GM18499 (cell line): ENCODE data around the gene CARD10.
A peak's percentile ranks its signal among the peaks of the same experiment; 100 is the strongest.
"Not testable (repeated sequence)": the region's sequence is repeated elsewhere in the genome, so short reads cannot be mapped to it uniquely, and the experiment has no call there.

Experiments
- ATAC-seq: cut with Tn5 transposase; IDR thresholded peaks from one replicate; pipeline ENCODE4 v1.9.1; 2021; ENCODE audit warnings: moderate number of reproducible peaks; ENCODE audit not compliant: insufficient read depth, unreplicated experiment

The CARD10 gene

GRCh38 chr22:37557321-37558001, 38.2 kb upstream of the CARD10 start:
- ATAC-seq = no peak

DNA sequence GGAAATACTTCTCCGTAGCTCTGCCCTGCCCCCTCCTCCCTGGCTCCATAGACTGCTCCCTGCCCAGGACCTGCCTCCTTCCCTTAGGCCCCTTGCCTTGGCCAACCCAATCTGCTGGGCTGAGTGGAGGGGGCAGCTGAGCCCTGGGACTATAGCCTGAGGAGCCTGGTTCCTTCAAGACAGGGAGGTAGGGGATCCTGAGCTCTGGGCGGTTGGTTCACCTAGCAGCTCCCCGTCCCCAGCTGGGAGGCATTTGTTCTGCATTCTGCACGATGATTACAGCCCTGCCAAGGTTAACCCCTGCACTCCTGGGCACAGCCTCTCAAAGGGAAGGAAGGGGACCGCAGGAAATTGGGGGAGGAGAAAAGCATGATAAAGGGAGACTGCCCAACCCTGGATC, 37.5 kb upstream of the CARD10 start:
- no peak for ATAC-seq

DNA sequence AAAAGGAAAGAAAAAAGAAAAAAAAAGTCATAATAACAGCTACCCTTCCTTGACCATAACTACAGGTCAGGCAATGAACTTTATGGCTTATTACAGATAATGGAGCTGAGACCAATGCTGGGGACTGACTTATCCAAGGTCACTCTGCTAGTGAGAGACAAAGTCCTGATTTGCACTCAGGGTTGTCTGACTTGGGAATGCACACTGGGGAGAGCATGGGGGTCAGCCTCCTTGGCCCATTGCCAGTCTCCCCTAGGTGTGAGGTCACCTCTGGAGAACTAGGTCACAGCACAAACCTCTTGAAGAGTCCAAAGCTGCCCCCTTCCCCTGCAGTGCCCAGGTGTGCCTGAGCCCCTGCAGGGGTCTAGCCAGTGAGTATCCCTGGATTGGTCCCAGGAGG, 35.8 kb upstream of the CARD10 start:
- no peak for ATAC-seq

DNA sequence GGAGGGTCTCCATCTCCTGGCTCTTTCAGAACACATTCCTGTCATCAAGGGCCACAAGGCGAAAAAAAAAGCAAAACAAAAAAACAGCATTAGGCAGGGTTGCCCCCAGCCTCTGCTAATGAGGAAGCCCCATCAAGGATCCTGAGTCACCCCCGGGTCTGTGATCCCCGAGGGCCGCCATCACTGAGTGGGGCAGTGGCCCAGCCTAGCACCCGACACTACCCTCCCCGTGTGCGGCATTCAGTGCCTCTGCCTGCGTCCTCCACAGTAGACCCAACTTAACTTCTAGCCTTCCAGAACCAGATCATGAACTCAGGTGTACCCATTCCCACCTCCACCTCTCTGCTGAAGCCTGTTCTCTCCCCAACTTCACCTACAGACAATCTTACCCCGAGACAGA, 34.5 kb upstream of the CARD10 start:
- no peak for ATAC-seq

DNA sequence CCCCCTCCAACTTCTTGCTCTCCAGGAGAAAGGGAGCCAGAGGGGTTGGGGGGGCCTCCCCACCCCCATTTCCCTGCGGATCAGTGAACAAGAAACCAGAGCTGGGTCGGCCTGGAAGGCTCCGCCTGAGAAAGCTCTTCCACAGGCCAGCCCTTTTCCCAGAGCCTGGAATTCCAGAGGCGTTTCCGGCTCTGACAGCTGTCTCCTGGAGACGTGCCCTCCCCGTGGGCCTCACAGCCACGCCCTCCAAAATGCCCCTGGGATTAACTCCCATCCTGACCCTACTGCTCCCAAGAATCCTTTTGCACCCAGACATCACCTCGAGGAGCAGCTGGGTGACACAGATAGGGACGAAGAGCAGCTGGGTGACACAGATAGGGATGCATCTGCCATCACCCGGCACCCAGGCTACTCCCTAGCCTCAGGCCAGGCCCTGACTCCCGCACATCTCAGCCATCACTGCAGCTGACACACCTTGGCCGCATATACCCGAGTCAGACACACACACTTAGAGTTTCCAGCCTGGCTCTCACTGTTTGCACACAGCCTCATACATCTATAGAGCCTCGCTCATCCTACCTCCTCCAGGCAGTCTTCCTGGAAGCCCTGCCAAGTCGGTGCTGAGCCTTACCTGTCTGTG, 33.4 kb upstream of the CARD10 start:
- no peak for ATAC-seq

- ATAC-seq = no peak
Measured at GRCh38 chr22:37551981-37552380, 32.8 kb upstream of the CARD10 start.

DNA sequence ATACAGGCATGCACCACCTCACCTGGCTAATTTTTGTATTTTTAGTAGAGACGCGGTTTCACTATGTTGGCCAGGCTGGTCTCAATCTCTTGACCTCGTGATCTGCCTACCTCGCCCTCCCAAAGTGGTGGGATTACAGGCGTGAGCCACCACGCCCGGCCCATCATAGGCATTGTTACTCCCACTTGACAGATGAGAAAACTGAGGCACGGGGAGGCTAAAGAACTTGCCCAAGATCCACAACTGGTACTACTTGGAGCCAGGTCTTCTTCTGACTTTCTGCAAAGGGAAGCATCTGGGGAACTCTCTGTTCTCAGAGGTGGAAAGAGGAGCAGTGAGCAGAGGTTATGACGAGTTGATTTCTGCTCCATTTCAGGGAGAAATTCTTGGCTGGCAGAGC, 31.7 kb upstream of the CARD10 start:
- not testable (repeated sequence) for ATAC-seq

DNA sequence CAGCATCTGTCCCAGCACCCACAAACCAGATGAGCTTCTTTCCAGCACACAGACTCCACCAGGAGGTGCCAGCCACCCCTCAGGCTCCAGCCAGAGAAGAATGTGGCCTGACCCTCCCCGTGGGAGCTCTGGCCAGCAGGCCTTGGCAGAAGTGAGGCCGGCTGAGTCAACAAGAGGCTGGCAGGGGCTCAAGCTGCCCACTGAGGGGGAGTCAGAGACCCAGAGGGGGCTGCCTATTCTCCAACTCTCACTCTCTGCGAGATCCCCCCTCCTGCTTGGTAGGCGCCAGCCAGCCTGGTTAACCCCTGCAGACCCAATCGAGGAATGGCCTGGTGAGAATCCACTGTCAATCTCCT, 30.5 kb upstream of the CARD10 start:
- no peak for ATAC-seq

- no peak for ATAC-seq
Measured at GRCh38 chr22:37547251-37547741, 28.1 kb upstream of the CARD10 start.

DNA sequence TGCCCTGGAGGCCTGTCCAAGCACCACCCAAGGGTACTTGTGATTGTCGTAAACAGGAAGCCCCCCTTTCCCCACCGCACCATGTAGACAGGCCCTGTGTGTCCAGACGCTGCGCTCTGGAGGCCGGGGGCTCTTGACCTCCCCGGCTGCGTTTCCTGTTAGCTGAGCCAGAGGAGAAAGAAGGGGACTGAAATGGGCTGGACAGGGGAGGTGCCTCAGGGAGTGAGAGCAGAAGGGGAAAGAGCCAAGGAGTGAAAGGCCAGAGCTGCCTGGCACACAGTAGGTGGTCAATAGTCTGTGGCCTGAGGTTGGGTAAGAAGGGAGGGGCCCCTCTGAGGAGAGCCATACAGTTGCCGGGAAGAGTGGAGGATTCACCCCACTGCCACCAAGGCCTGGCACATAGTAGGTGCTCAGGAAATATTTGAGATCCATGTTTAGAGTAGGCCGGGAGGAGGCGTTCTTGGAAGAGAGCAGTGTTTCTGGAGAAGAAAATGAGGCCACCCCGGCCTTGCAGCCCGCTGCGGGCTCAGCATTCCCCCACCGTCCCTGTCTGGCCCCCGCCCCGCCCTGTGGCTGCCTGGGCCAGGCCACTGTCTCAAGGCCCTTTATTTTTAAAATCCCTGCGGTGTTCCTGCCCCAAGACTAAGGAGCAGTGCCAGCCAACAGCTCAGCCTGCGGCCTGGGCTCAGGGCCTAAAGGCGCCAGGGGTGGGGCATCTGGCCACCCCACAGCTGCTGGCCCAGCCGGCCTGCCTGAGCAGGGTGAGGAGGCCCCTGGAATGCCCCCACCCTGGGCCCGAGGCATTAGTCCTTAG, 27.4 kb upstream of the CARD10 start:
- ATAC-seq = no peak

- no peak for ATAC-seq
Measured at GRCh38 chr22:37545703-37546436, 26.7 kb upstream of the CARD10 start.

DNA sequence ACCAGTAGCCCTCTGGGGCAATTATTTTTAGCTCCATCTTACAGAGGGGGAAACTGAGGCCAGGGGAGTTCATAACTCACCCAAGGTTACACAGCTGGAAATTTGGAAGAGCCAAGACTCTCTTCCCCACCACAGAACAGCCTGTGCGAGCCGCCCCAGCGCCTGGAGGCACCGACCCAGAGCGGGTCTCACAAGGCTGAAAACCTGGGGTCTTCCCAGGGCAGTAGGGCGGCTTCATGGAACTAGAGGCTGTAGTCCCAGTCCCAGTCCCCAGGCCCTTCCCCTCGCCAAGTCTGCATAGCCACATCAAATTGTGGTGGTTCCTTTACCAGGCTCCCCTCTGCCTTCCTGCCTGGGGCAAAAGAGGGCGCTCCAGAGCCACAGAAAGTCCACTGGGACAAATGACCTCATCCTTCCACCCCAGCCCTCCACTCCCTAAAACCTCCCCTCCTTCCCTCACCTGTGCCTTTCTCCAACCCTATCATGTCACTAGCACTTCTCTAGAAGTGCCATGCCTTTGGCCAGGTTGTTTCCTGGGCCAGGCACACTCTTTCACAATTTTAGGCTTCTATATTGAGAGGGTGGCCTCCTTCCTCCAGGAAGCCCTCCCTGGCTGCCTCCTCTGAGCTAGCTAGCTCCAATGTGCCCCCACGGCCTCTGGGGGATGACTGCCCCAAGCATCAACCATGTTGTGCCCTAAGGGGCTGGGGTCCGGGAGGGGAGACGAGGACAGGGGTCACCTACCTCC, 25.9 kb upstream of the CARD10 start:
- no peak for ATAC-seq

GRCh38 chr22:37542959-37543358, 23.7 kb upstream of the CARD10 start:
- no peak for ATAC-seq

DNA sequence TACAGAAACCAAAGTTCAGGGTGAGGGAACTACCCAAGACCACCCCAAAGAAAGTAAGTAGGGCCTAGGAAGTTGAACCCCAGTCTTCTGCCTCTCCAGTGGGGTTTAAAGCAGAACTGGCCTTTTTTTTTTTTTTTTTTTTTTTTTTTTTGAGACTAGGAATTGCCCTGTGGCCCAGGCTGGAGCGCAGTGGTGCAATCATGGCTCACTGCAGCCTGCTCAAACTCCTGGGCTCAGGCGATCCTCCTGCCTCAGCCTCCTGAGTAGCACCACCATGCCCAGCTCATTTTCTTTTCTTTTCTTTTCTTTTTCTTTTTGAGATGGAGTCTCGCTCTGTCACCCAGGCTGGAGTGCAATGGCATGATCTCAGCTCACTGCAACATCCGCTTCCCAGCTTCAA, 23.2 kb upstream of the CARD10 start:
- ATAC-seq = not testable (repeated sequence)

DNA sequence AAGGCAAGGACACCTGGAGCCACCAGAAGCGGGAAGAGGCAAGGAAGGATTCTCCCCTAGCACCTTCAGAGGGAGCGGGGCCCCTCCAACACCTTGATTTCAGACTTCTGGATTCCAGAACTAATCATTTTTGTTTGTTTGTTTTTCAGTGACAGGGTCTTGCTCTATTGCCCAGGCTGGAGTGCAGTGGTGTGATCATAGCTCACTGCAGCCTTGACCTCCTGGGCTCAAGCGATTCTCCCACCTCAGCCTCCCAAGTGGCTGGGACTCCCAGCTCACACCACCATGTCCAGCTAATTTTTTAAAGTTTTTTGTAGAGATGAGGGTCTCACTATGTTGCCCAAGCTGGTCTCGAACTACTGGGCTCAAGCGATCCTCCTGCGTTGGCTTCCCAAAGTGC, 20.6 kb upstream of the CARD10 start:
- ATAC-seq = not testable (repeated sequence)

DNA sequence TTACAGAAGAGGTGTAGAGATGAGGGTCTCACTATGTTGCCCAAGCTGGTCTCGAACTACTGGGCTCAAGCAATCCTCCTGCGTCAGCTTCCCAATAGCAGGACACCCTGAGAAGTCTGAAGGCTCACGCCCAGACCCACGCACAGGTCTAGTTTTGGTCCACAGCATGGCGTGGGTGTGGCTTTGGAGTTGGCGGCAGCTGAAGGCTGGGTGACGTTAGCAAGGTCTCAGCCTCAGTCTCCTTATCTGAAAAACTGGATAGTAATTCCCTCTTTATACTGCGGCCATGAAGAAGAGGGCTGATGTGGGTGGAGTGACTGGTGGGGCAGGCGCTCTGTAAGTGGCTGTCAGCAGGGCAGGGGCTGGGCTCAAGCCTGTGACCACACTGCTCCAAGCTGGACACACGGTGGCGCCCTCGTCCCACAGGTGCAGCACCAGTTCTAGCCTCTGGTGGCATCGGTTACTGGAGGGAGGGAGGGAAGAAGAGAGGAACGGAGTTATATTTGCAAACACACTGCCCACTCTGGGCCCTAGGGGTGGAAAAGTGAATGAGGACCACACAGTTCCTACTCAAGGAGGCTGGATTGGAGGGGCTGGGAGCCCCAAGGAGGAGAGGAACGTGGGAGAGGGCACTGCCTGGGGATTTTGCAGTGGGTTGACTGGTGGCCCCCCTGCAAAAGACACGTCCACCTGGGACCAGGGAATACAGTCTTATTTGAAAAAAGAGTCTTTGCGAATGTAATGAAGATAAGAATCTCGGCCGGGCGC, 19.6 kb upstream of the CARD10 start:
- peak; percentile 55 for ATAC-seq

- no peak for ATAC-seq
Measured at GRCh38 chr22:37535159-37535558, 15.9 kb upstream of the CARD10 start.

DNA sequence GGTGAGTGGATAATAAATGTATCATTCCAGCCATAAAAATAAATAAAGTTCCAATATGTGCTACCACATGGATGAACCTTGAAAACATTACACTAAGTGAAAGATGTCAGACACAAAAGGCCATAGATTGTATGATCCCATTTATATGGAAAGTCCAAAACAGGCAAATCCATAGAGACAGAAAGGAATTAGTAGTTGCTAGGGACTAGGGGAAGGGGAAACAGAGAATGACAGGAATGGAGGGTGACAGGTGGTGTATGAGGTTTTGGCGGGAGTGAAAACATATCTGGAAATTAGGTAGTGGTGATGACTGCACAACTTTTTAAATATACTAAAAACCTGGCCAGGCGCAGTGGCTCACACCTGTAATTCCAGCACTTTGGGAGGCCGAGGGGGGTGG, 15.2 kb upstream of the CARD10 start:
- ATAC-seq = no peak

DNA sequence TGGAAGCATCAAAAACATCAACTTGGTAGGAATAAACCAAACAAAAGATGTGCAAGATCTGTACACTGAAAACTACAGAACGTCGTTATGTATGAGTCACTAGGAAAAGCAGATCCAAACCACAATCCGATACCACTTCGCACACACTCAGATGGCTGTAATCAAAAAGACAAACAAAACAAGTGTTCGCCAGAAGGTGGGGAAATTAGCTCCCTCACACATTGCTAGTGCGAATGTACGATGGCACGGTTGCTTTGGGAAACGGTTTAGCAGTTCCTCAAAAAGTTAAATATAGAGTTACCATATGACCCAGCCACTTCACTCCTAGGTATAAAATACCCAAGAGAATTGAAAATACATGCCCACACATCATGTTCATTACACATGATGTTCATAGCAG, 14.8 kb upstream of the CARD10 start:
- ATAC-seq = no peak
